SK-N-DZ (cell line): ENCODE measurements around the gene UBE2D2.

Source experiments
- DNase-seq: peaks from one replicate; pipeline ENCODE4 v3.0.0-alpha.2; 2015; ENCODE audit warnings: low spot score

Gene UBE2D2

GRCh38 chr5:139635606-139636206 is 74.6 kb downstream of the UBE2D2 start:
- DNase-seq = peak; percentile 62

GRCh38 chr5:139636207-139636792 is 75.2 kb downstream of the UBE2D2 start:
- DNase-seq = no peak

GRCh38 chr5:139636975-139637408 is 75.9 kb downstream of the UBE2D2 start:
- no peak for DNase-seq

DNA sequence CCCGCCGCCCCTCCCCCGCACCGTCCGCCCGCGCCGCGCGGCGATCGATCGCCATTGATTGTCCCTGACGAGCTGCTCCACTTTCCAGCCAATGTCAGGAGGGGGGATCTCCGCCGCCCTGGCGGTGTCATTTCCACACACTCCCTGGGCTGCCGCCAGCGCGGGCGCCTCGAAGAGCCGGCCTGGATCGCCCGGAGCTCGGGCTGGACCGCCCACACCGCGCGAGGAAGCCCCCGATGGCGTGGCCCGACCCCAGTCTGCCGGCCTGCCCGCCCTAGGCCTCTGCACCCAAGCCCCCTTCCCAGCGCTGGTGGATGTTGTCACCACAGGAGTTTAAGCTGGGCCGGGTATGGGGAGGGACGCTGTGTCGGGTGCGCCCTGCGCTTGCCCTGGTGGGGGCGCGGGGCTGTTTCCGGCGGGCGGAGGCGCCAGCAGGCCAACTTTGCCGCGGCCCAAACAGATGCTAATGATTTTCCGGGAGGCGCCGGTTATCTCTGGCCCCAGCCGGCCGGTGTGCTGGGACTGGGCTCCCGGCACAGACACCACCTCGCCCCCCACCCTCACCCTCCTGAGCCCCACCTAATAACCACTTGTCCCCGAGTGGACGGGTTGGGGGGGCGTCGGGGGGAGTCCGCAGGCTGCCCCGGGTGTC is 76.4 kb downstream of the UBE2D2 start:
- DNase-seq = peak; percentile 82

GRCh38 chr5:139638090-139638735 is 77.1 kb downstream of the UBE2D2 start:
- DNase-seq = peak; percentile 64

- no peak for DNase-seq
These were observed 77.8 kb downstream of the UBE2D2 start for GRCh38 chr5:139638736-139639618.

- no peak for DNase-seq
These were observed 78.7 kb downstream of the UBE2D2 start for GRCh38 chr5:139639619-139640380.

DNA sequence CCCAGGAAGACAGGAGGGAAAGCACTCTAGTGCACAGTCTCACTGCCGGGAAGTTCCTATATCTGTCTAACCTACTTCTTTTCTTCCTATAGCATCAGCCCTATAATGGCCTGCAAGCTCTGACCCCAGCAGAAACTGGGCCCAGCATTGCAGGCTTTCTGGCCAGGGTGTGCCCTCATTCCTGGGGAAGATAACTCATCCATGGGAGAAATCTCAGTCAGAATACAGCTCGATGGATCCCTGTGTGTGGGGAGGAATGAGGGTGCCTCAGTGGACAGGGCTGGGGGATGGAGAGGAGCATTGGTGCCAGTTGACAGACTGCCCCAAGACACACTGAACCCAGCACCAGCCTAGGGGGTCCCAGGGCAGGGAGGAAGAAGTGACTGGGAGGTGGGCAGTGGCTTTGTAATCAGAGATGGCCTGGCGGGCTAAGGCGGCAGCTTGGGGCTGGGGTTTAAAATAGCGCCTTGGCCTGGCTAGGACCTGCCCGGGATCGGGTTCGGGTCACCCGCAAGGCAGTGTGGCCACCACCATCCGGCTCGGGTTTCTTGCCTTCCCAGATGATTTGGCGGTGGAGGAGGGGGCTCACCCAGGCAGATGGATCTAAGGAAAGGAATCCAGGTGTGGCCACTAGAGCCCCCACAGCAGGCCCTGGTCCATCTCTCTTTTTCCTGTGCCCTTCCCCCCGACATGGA is 79.4 kb downstream of the UBE2D2 start:
- no peak for DNase-seq

DNA sequence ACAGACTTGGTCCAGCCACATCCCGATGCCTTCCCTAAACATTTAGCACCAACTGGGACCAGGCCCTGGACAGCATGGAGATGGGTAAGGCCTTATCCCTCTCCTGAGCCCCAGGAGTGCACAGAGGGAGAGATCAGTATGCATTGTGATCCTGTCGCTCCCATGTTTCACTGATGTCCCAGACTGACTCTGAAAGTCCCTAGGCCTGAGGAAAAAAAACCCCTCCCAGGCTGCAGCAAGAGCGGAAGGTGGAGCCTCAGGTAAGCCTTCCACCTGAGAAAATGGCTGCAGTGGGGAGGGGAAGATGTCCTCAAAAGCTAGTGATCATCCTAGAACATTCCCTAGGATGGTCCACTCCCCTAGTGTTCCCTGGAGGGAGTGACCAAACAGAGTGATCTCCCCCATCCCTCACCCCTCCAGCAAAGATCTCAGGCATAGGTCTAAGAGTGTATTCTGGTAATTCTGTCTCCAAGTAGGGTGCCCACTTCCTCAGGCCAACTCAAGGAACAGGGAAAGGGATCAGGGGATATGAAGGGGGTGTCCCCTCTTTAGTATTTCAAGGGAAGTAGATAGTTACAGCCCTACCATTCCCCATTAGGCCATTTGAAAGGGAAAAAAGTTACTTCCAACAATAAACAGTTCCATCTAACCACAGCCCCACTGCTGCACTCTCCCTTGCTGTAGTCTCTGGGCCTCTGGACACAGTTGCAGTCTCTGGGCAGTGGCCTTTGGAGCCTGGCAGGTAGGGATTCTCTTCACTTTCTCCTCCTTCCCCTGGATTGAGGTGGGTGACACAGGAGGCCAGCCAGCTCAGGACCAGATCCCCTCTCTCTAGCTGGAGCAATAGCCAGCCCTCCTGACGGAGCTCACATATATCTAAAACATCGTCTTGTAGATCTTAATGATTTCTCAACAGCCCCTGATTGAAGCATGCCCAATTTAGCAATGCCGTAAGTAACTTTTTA is 80.3 kb downstream of the UBE2D2 start:
- DNase-seq = no peak

- DNase-seq = no peak
These were observed 81.1 kb downstream of the UBE2D2 start for GRCh38 chr5:139642213-139642612.

- DNase-seq = no peak
These were observed 82.0 kb downstream of the UBE2D2 start for GRCh38 chr5:139642891-139643871.

GRCh38 chr5:139644001-139644456 is 82.9 kb downstream of the UBE2D2 start:
- DNase-seq = no peak

GRCh38 chr5:139644646-139645429 is 83.7 kb downstream of the UBE2D2 start:
- no peak for DNase-seq

- DNase-seq = no peak
These were observed 84.3 kb downstream of the UBE2D2 start for GRCh38 chr5:139645430-139645871.

GRCh38 chr5:139646111-139646510 is 85.0 kb downstream of the UBE2D2 start:
- no peak for DNase-seq

DNA sequence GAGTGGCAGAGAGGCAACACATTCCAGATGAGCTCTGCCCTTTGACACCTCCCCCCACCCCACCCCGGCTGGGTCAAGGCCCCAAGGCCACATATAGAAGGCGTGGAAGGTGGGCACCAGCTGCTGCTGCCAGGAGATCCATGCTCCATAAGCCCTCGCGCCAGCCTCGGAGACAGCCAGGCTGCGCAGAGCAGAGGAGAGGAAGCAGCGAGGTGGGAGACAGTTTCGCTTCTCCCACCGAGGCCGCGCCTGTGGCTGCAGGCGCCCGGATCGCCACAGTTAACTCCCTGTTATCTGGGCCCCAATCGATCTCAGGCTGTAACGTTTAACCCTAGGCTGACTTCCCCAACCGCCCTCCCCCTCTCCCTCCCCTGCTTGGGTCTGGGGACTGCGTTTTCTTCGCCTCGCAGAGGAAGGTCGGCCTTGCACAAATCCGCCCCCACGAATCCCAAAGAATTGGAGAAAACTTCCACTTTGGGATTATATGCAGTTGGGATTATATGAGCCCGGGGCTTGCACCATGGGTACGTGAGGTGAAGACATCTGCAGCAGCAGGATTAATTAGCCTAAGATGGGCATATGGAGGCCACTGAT is 85.9 kb downstream of the UBE2D2 start:
- peak; percentile 69 for DNase-seq
